Heart left ventricle (tissue), 13 donors: ENCODE data around the gene LCLAT1.

Experiments used
- POLR2A ChIP-seq, 2 donors: fragments of 450-650 bp; IDR thresholded peaks; one replicate each; pipeline ENCODE4 v1.6.1; 2017; ENCODE audit warnings: antibody characterized with exemption in 2 of 2, mild to moderate bottlenecking in 2 of 2, moderate library complexity in 2 of 2
- TF ChIP-seq, protein P1 (sequence below), 12 donors: fragments of 200-600 bp; sonication (generic) in 4 of 12; IDR thresholded peaks; one replicate each; pipeline versions ENCODE4 v1.5.0 to v1.8.0; 2018 to 2022; ENCODE audit warnings: antibody characterized with exemption in 12 of 12, mild to moderate bottlenecking in 5 of 12
- donor health status: ischemic (EF 13 %, LVEDD 7.1; RV severe dilation, severe dysfunction).
- donor health status: DM: no; HTN: yes; CAD: no.
- donor health status: DM: no; HTN: no; CAD: no.
- donor health status: ischemic (EF 25% LVEDD 6.9; RV normal size, moderate dysfunction).
- donor health status: ischemic (EF 25% LVEDD 5.7; RV mildly dilated, moderate dysfunction).
- donor health status: ischemic (EF 35%, LVEDD 5.7; RV mildly dilated, moderate dysfunction).
- donor health status: nonischemic (EF 11% LVEDD 7.7; RV severe dilation, severe dysfunction).
- donor health status: DM: yes; HTN: yes; CAD: no.
- donor health status: PGD.
- donor health status: ischemic (EF 29% LVEDD 5.4; RV normal size, mild dysfunction).
- donor health status: nonischemic (EF 23%, LVEDD 6.1; RV moderate dilation, normal function).

DNA sequence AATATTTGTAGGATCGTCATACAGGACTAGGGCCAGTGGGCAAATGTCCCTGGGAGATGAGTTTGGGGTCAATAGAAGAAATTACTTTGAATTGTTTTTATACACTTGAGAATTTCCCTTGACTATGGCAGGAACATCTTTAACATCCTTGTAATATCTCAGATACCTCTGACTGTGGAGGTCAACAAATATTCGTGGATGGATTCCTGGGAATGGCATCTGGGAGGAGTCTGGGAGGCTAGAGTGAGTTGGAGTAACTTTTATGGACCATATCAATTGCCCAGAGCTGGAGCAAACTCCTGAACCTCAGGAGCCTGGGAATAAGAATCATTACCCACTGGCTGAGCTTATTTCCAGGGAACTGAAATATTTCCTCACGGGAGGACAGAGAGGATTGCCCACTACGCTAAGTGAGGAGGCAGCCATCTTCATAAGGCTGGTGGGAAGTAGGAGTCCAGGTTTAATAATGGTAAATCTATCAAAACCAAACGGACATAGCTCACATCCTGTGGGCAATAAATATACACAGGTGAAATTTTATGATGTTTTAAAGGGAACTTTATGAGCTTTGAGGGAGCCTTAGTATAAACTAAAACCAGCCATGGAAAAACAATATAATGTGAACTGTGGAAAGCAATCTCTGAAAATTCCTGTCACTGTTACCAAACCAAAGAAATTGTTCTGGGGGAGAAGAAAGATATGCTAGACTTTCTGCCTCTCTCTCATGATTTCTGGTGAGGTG is 44.4 kb upstream of the LCLAT1 start:
- TF ChIP-seq POLR2A (IDR thresholded peaks at IDR 0.05) = no peak
- TF ChIP-seq, protein P1, sequence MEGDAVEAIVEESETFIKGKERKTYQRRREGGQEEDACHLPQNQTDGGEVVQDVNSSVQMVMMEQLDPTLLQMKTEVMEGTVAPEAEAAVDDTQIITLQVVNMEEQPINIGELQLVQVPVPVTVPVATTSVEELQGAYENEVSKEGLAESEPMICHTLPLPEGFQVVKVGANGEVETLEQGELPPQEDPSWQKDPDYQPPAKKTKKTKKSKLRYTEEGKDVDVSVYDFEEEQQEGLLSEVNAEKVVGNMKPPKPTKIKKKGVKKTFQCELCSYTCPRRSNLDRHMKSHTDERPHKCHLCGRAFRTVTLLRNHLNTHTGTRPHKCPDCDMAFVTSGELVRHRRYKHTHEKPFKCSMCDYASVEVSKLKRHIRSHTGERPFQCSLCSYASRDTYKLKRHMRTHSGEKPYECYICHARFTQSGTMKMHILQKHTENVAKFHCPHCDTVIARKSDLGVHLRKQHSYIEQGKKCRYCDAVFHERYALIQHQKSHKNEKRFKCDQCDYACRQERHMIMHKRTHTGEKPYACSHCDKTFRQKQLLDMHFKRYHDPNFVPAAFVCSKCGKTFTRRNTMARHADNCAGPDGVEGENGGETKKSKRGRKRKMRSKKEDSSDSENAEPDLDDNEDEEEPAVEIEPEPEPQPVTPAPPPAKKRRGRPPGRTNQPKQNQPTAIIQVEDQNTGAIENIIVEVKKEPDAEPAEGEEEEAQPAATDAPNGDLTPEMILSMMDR (IDR thresholded peaks at IDR 0.05) = no peak
